K562 (cell line): Measurements from ENCODE around the gene CLDN20. TPM values are rescaled to one million over a fixed set of nuclear protein-coding genes. Genes with fewer than 3 reads are reported as not detected.

Experiments
- ATAC-seq: fragments of 200-7000 bp; cut with Tn5 transposase; 3 replicates; pipeline ENCODE4 v1.9.1; 2020; ENCODE audit warnings: moderate library complexity
- BruUV-seq: library from RNA; stranded (reverse); fragments of 400-500 nt; replicated peaks from 2 replicates; lab custom pipeline; 2021; lab: Mats Ljungman, UMichigan
- CTCF ChIA-PET: fragments of 300-600 bp; formaldehyde crosslinking; extraction: SDS; loops from one replicate; lab custom pipeline; 2021; ENCODE audit warnings: low intra/inter-chr PET ratio; lab: Yijun Ruan, JAX
- POLR2A ChIA-PET: fragments of 300-600, 350-650 bp; sonication (Branson Sonifier 250); formaldehyde crosslinking; extraction: SDS; loops from one replicate; lab custom pipeline; 2021; ENCODE audit warnings: antibody characterized with exemption, inconsistent platforms; lab: Yijun Ruan, JAX
- DNase-seq, 4 experiments: peaks; one replicate each; pipeline versions ENCODE4 v3.0.0 to v3.0.0-alpha.2; 2011 to 2018; ENCODE audit warnings: low spot score in 3 of 4, mixed read lengths in 3 of 4; ENCODE audit errors: extremely low read depth in 1 of 4
- FAIRE-seq: peaks from 2 replicates; lab custom pipeline; 2011; peaks lifted over from hg19 to GRCh38; lab: Jason Lieb, UNC
- H2AFZ ChIP-seq: 2 replicates; pipeline ENCODE4 v1.6.0; 2011; ENCODE audit warnings: low read depth, low read length, control low read depth, inconsistent platforms
- H3K27ac ChIP-seq: fragments of 200-600 bp; 3 replicates; pipeline ENCODE4 v1.8.0; 2011; ENCODE audit warnings: low read depth, mild to moderate bottlenecking, control low read depth, inconsistent platforms, low read length, moderate library complexity, mixed read lengths; ENCODE audit errors: extremely low read depth
- H3K27me3 ChIP-seq, 2 experiments: fragments of 300-600 bp in 1 of 2; 2 replicates in 1 of 2; 3 replicates in 1 of 2; pipeline versions ENCODE4 v1.6.0 to v1.8.0; 2011; ENCODE audit warnings: inconsistent platforms in 2 of 2, low read length in 2 of 2, mild to moderate bottlenecking in 1 of 2, mixed read lengths in 1 of 2, moderate library complexity in 1 of 2; ENCODE audit not compliant: control insufficient read depth in 2 of 2, insufficient read depth in 2 of 2
- H3K36me3 ChIP-seq: fragments of 300-600 bp; 3 replicates; pipeline ENCODE4 v1.8.0; 2011; ENCODE audit warnings: mild to moderate bottlenecking, low read length, inconsistent platforms; ENCODE audit not compliant: control insufficient read depth, insufficient read depth
- H3K4me1 ChIP-seq, 2 experiments: fragments of 200-600 bp in 1 of 2; replicated peaks in 1 of 2; 2 replicates in 1 of 2; 3 replicates in 1 of 2; pipeline versions ENCODE4 v1.5.1 to v1.8.0; 2011; ENCODE audit warnings: inconsistent platforms in 2 of 2, low read length in 2 of 2, mild to moderate bottlenecking in 1 of 2, mixed read lengths in 1 of 2, moderate library complexity in 1 of 2; ENCODE audit not compliant: control insufficient read depth in 2 of 2, insufficient read depth in 2 of 2
- H3K4me2 ChIP-seq: 2 replicates; pipeline ENCODE4 v1.6.1; 2011; ENCODE audit warnings: low read length, control low read depth, inconsistent platforms, mixed read lengths; ENCODE audit not compliant: insufficient read depth
- H3K4me3 ChIP-seq: fragments of 200-600 bp; sonication (generic), shearing (Covaris generic); 2 replicates; pipeline ENCODE4 v1.5.1; 2016; ENCODE audit warnings: control low read depth, inconsistent platforms
- H3K79me2 ChIP-seq: fragments of 200-600 bp; 3 replicates; pipeline ENCODE4 v1.8.0; 2011; ENCODE audit warnings: low read length, inconsistent platforms; ENCODE audit not compliant: control insufficient read depth, insufficient read depth
- H3K9ac ChIP-seq, 2 experiments: 2 replicates each; pipeline versions ENCODE4 v1.6.0 to v1.6.1; 2011; ENCODE audit warnings: low read depth in 2 of 2, low read length in 2 of 2, control low read depth in 1 of 2, inconsistent platforms in 1 of 2, mild to moderate bottlenecking in 1 of 2, mixed read lengths in 1 of 2; ENCODE audit not compliant: insufficient read depth in 1 of 2
- H3K9me1 ChIP-seq: one replicate; pipeline ENCODE4 v1.6.0; 2011; ENCODE audit warnings: inconsistent platforms, mild to moderate bottlenecking, low read length, moderate library complexity; ENCODE audit not compliant: control insufficient read depth, insufficient read depth
- H3K9me3 ChIP-seq: replicated peaks from 2 replicates; pipeline ENCODE4 v1.5.1; 2011; ENCODE audit warnings: low read depth, low read length, inconsistent platforms; ENCODE audit not compliant: control insufficient read depth, insufficient read depth
- H4K20me1 ChIP-seq: replicated peaks from 2 replicates; pipeline ENCODE4 v1.6.1; 2011; ENCODE audit warnings: low read length, inconsistent platforms, mixed read lengths; ENCODE audit not compliant: control insufficient read depth, insufficient read depth
- BRCA1 ChIP-seq, 2 experiments: fragments of 450-650 bp in 1 of 2; sonication (generic) in 1 of 2; formaldehyde crosslinking in 1 of 2; IDR thresholded peaks; 2 replicates each; pipeline versions ENCODE4 v1.5.0 to v1.6.1; 2017 to 2020; ENCODE audit warnings: mild to moderate bottlenecking in 1 of 2, missing genetic modification reagents in 1 of 2
- NFIC ChIP-seq: fragments of 450-650 bp; IDR thresholded peaks from 2 replicates; pipeline ENCODE4 v1.6.1; 2017; ENCODE audit warnings: mild to moderate bottlenecking, inconsistent platforms
- ZBTB17 ChIP-seq: fragments of 450-650 bp; formaldehyde crosslinking; IDR thresholded peaks from 2 replicates; pipeline ENCODE4 v1.4.0; 2020; ENCODE audit warnings: mild to moderate bottlenecking
- ZNF316 ChIP-seq: fragments of 450-650 bp; IDR thresholded peaks from 2 replicates; pipeline ENCODE4 v1.6.1; 2016
- WGBS: fragments of 100-300 bp; shearing (Covaris generic); methylation state at CpG from one replicate; pipeline ENCODE4 v1.1.6; 2016; ENCODE audit warnings: low coverage, mixed read lengths; ENCODE audit not compliant: insufficient coverage; ENCODE audit errors: missing lambda C conversion rate; 5-methylcytosine and 5-hydroxymethylcytosine counted together
- in situ Hi-C: fragments of 300-500 bp; cut with MboI; formaldehyde crosslinking; loops from 4 replicates; pipeline ENCODE4 v1.15.0; 2018; ENCODE audit warnings: inconsistent platforms, mixed read lengths
- intact Hi-C: fragments of 100-400 bp; cut with micrococcal nuclease; formaldehyde crosslinking; loops from 2 replicates; pipeline ENCODE4 v1.14.2; 2022
- polyA plus RNA-seq, 8 experiments: library from polyadenylated mRNA; depleted of rRNA in 4 of 8; stranded (reverse) in 5 of 8; unstranded in 3 of 8; fragments of >200 nt; fragmentation: Nextera tagmentation in 2 of 8; fragmentation: Illumina TruSeq in 1 of 8; extraction: Ambion mirVana in 2 of 8; extraction: Trizol in 1 of 8; gene quantifications; 2 replicates each; pipeline versions ENCODE4 v1.2.1 to v1.2.3, GENCODE V29; 2011 to 2014; ENCODE audit warnings: inconsistent platforms in 1 of 8, missing spikeins in 1 of 8
- total RNA-seq, 7 experiments: library from RNA; depleted of rRNA in 6 of 7; stranded (reverse); fragments of >200 nt in 6 of 7; fragmentation: Illumina TruSeq in 2 of 7; extraction: Trizol in 2 of 7; gene quantifications; 2 replicates each; pipeline versions ENCODE4 v1.2.1 to v1.2.3, GENCODE V29; 2011 to 2021; ENCODE audit warnings: low replicate concordance in 1 of 7

CLDN20 gene
- total and polyA plus RNA-seq, 9 of the 15 experiments (the other 6 are each of a cell fraction or from before 2014, with no cell fraction given) = not detected

GRCh38 chr6:155244434-155244833 is 19.4 kb upstream of the CLDN20 start:
- FAIRE-seq (no peak), DNase-seq (no peak), ATAC-seq (no peak)
- Histone ChIP-seq H3K36me3 (peaks cover 5% of the 10 kb centered on the region; the same call in 2 of the 3 replicates), H3K9ac (no peak overlapping the region), H3K79me2 (no peaks in the 10 kb centered on the region), H3K27ac (no peak overlapping the region), H3K4me1 (no peaks in the 10 kb centered on the region), H3K4me2 (no peak overlapping the region), H2AFZ (no peak overlapping the region), H3K9me3 (no peaks in the 10 kb centered on the region), H3K4me3 (no peak overlapping the region), H3K27me3 (peaks cover 2 to 27% of the 10 kb centered on the region in 2 experiments; a peak in 2 of 5 replicates), H4K20me1 (no peaks in the 10 kb centered on the region), H3K9me1 (no peaks in the 10 kb centered on the region)
- TF ChIP-seq NFIC (peak; percentile 58), BRCA1 (IDR thresholded peaks at IDR 0.05) (no peak), BRCA1 (CRISPR knock-in tag; IDR thresholded peaks at IDR 0.05) (no peak)
- 46% methylated on average over 4 of the region's 4 CpGs for WGBS
- intact Hi-C loops (no loop called here), in situ Hi-C loops (no loop called here)
- CTCF ChIA-PET = no interaction called here
- POLR2A ChIA-PET = interaction anchor here (1.2 kb wide), 1 partner anchor 21 kb away, joined by 3 read pairs; no protein-coding TSS in a partner anchor
- BruUV-seq = no TSS peak

- H3K27me3 ChIP-seq = peaks cover 2 to 20% of the 10 kb centered on the region in 2 experiments; a peak in 2 of 5 replicates
- intact Hi-C loops (loop anchor here (5.0 kb wide), 2 partner anchors 58 to 318 kb away; no protein-coding TSS in a partner anchor), in situ Hi-C loops (no loop called here)
- BruUV-seq = no TSS peak
- no peaks in the 10 kb centered on the region for H3K9me1 ChIP-seq
- H3K4me2 ChIP-seq = no peak overlapping the region
- ATAC-seq (no peak), DNase-seq (no peak), FAIRE-seq (no peak)
- TF ChIP-seq ZBTB17 (no peak), ZNF316 (peak; percentile 3; the same call in 1 of the 2 replicates)
- H2AFZ ChIP-seq = no peak overlapping the region
- H3K9ac ChIP-seq = no peak overlapping the region
- POLR2A ChIA-PET = interaction anchor here (1.2 kb wide), 1 partner anchor 22 kb away, joined by 3 read pairs; no protein-coding TSS in a partner anchor
- no peak overlapping the region for H3K27ac ChIP-seq
- H3K9me3 ChIP-seq = no peaks in the 10 kb centered on the region
- H3K79me2 ChIP-seq = no peaks in the 10 kb centered on the region
- H4K20me1 ChIP-seq = no peaks in the 10 kb centered on the region
- WGBS = 63% methylated on average over 7 of the region's 7 CpGs
- H3K4me3 ChIP-seq = no peak overlapping the region
- H3K4me1 ChIP-seq = no peaks in the 10 kb centered on the region
- CTCF ChIA-PET = no interaction called here
- peaks cover 9% of the 10 kb centered on the region; the same call in 2 of the 3 replicates for H3K36me3 ChIP-seq
These were observed 18.6 kb upstream of the CLDN20 start for GRCh38 chr6:155245193-155245592.
